NCI-H2196 treated with DMSO at 0.1 percent for 48 hours (cell line): ENCODE measurements around the gene IGF2.

Experiments used
- DNase-seq: peaks from one replicate; lab custom pipeline; 2025; ENCODE audit not compliant: unreplicated experiment; lab: John Stamatoyannopoulos, UW

Gene IGF2

GRCh38 chr11:2093575-2094353 is 45.4 kb downstream of the IGF2 start:
- no peak for DNase-seq

GRCh38 chr11:2092956-2093412 is 46.2 kb downstream of the IGF2 start:
- peak; percentile 90 for DNase-seq

GRCh38 chr11:2092464-2092910 is 46.7 kb downstream of the IGF2 start:
- DNase-seq, result no peak

GRCh38 chr11:2091786-2092463 is 47.3 kb downstream of the IGF2 start:
- no peak for DNase-seq

GRCh38 chr11:2091112-2091746 is 48.0 kb downstream of the IGF2 start:
- DNase-seq, result no peak

- no peak for DNase-seq
Measured at GRCh38 chr11:2090172-2091111, 48.7 kb downstream of the IGF2 start.

- DNase-seq, result peak; percentile 16
Measured at GRCh38 chr11:2089536-2090165, 49.5 kb downstream of the IGF2 start.

- no peak for DNase-seq
Measured at GRCh38 chr11:2088746-2089535, 50.2 kb downstream of the IGF2 start.

- DNase-seq, result no peak
Measured at GRCh38 chr11:2088284-2088683, 50.9 kb downstream of the IGF2 start.

- no peak for DNase-seq
Measured at GRCh38 chr11:2086239-2087040, 52.7 kb downstream of the IGF2 start.

GRCh38 chr11:2085251-2086066 is 53.7 kb downstream of the IGF2 start:
- no peak for DNase-seq

- no peak for DNase-seq
Measured at GRCh38 chr11:2084721-2085120, 54.5 kb downstream of the IGF2 start.
